ENCODE measurements around the gene PRC1.

- TF ChIP-seq EZH2phosphoT487 (IDR thresholded peaks at IDR 0.05; ENCODE audit: insufficient read depth, low read depth) (no peak), EZH2 (IDR thresholded peaks at IDR 0.05; ENCODE audit: insufficient read depth, poor library complexity, severe bottlenecking) (no peak)
These were observed 72.4 kb downstream of the PRC1 start for GRCh38 chr15:90921887-90922286.
